Astrocyte (in vitro differentiated cells and primary cell): ENCODE data around the gene ZNF101. TPM values are rescaled to one million over a fixed set of nuclear protein-coding genes. Genes with fewer than 3 reads are reported as not detected.

Source experiments
- DNase-seq: peaks from one replicate; pipeline ENCODE4 v3.0.0-alpha.2; 2010; ENCODE audit warnings: low read depth
- FAIRE-seq: peaks from 2 replicates; lab custom pipeline; 2011; peaks lifted over from hg19 to GRCh38; lab: Jason Lieb, UNC
- H2AFZ ChIP-seq: 2 replicates; pipeline ENCODE4 v1.6.0; 2012; ENCODE audit warnings: low read depth, low read length, inconsistent platforms
- H3K27ac ChIP-seq: 2 replicates; pipeline ENCODE4 v1.5.1; 2011; ENCODE audit warnings: low read depth, low read length, inconsistent platforms
- H3K27me3 ChIP-seq: 2 replicates; pipeline ENCODE4 v1.6.0; 2011; ENCODE audit warnings: low read length, inconsistent platforms; ENCODE audit not compliant: insufficient read depth
- H3K36me3 ChIP-seq: 2 replicates; pipeline ENCODE4 v1.5.1; 2011; ENCODE audit warnings: low read length, inconsistent platforms; ENCODE audit not compliant: insufficient read depth
- H3K4me1 ChIP-seq: 2 replicates; pipeline ENCODE4 v1.5.1; 2011; ENCODE audit warnings: low read length, inconsistent platforms; ENCODE audit not compliant: insufficient read depth
- H3K4me2 ChIP-seq: 2 replicates; pipeline ENCODE4 v1.6.0; 2012; ENCODE audit warnings: low read length, inconsistent platforms
- H3K4me3 ChIP-seq: 2 replicates; pipeline ENCODE4 v1.5.1; 2011; ENCODE audit warnings: low read depth, mild to moderate bottlenecking, low read length, inconsistent platforms; ENCODE audit not compliant: insufficient read depth
- H3K79me2 ChIP-seq: 2 replicates; pipeline ENCODE4 v1.6.0; 2012; ENCODE audit warnings: mild to moderate bottlenecking, low read length, inconsistent platforms; ENCODE audit not compliant: insufficient read depth
- H3K9ac ChIP-seq: 2 replicates; pipeline ENCODE4 v1.6.0; 2012; ENCODE audit warnings: mild to moderate bottlenecking, low read length, inconsistent platforms
- H3K9me3 ChIP-seq: 2 replicates; pipeline ENCODE4 v1.5.1; 2012; ENCODE audit warnings: low read depth, mild to moderate bottlenecking, low read length, inconsistent platforms; ENCODE audit not compliant: insufficient read depth
- H4K20me1 ChIP-seq: 2 replicates; pipeline ENCODE4 v1.6.0; 2012; ENCODE audit warnings: low read length, inconsistent platforms; ENCODE audit not compliant: insufficient read depth
- H3K27ac Mint-ChIP-seq: one replicate; pipeline ENCODE4 v1.8.0; 2021; ENCODE audit warnings: mild to moderate bottlenecking, mixed read lengths; ENCODE audit not compliant: unreplicated experiment
- H3K27me3 Mint-ChIP-seq: one replicate; pipeline ENCODE4 v1.8.0; 2021; ENCODE audit warnings: low read depth, mixed read lengths; ENCODE audit not compliant: unreplicated experiment
- H3K36me3 Mint-ChIP-seq: one replicate; pipeline ENCODE4 v1.8.0; 2021; ENCODE audit warnings: low read depth, mixed read lengths; ENCODE audit not compliant: unreplicated experiment
- H3K4me1 Mint-ChIP-seq: one replicate; pipeline ENCODE4 v1.8.0; 2021; ENCODE audit warnings: low read depth, mixed read lengths; ENCODE audit not compliant: unreplicated experiment
- H3K4me3 Mint-ChIP-seq: one replicate; pipeline ENCODE4 v1.8.0; 2021; ENCODE audit warnings: mild to moderate bottlenecking, moderate library complexity, mixed read lengths; ENCODE audit not compliant: unreplicated experiment
- H3K9me3 Mint-ChIP-seq: one replicate; pipeline ENCODE4 v1.8.0; 2021; ENCODE audit warnings: mild to moderate bottlenecking, mixed read lengths; ENCODE audit not compliant: unreplicated experiment
- CTCF ChIP-seq: IDR thresholded peaks from 2 replicates; pipeline ENCODE4 v1.5.1; 2011; ENCODE audit warnings: low read depth, mild to moderate bottlenecking, inconsistent platforms, low read length, moderate library complexity; ENCODE audit not compliant: insufficient read depth
- EZH2 ChIP-seq: IDR thresholded peaks from 2 replicates; pipeline ENCODE4 v1.6.1; 2012; ENCODE audit warnings: mild to moderate bottlenecking, low read length, inconsistent platforms; ENCODE audit not compliant: insufficient read depth
- total RNA-seq: library from RNA; stranded (reverse); gene quantifications from 2 replicates; pipeline ENCODE4 v1.2.1, GENCODE V29; 2021

ZNF101 gene
- total RNA-seq, 1 donor from 2014 or later: 8.9 TPM

- Mint-ChIP-seq H3K9me3 (peaks cover 25% of the 10 kb centered on the region), H3K27ac (no peak overlapping the region), H3K36me3 (peaks cover 38% of the 10 kb centered on the region), H3K27me3 (no peaks in the 10 kb centered on the region), H3K4me1 (peaks cover 3% of the 10 kb centered on the region), H3K4me3 (no peak overlapping the region)
- Histone ChIP-seq H3K79me2 (peaks cover 18% of the 10 kb centered on the region), H3K9me3 (peaks cover 11% of the 10 kb centered on the region), H4K20me1 (no peaks in the 10 kb centered on the region), H2AFZ (no peak overlapping the region), H3K9ac (no peak overlapping the region), H3K27me3 (no peaks in the 10 kb centered on the region), H3K4me3 (no peak overlapping the region), H3K4me2 (no peak overlapping the region), H3K27ac (no peak overlapping the region), H3K36me3 (no peaks in the 10 kb centered on the region), H3K4me1 (peaks cover 13% of the 10 kb centered on the region)
- DNase-seq (no peak), FAIRE-seq (no peak)
- no peak for TF ChIP-seq CTCF
- TF ChIP-seq EZH2: no peak
These were observed 4.2 kb downstream of the ZNF101 start for GRCh38 chr19:19672816-19673215.

- Mint-ChIP-seq H3K9me3 (peaks cover 36% of the 10 kb centered on the region), H3K27ac (no peak overlapping the region), H3K36me3 (peaks cover 51% of the 10 kb centered on the region), H3K27me3 (no peaks in the 10 kb centered on the region), H3K4me1 (no peaks in the 10 kb centered on the region), H3K4me3 (no peak overlapping the region)
- H4K20me1 ChIP-seq: no peaks in the 10 kb centered on the region
- H3K36me3 ChIP-seq: peaks cover 7% of the 10 kb centered on the region
- no peak overlapping the region for H3K4me2 ChIP-seq
- H3K4me3 ChIP-seq: no peak overlapping the region
- H2AFZ ChIP-seq: no peak overlapping the region
- H3K9ac ChIP-seq: no peak overlapping the region
- FAIRE-seq: no peak
- H3K9me3 ChIP-seq: peaks cover 20% of the 10 kb centered on the region
- no peak for DNase-seq
- no peaks in the 10 kb centered on the region for H3K27me3 ChIP-seq
- H3K79me2 ChIP-seq: peaks cover 14% of the 10 kb centered on the region
- no peak for TF ChIP-seq CTCF
- TF ChIP-seq EZH2: no peak
- H3K4me1 ChIP-seq: peaks cover 8% of the 10 kb centered on the region
- H3K27ac ChIP-seq: no peak overlapping the region
These were observed 5.7 kb downstream of the ZNF101 start for GRCh38 chr19:19674315-19674714.

- Mint-ChIP-seq H3K9me3 (peaks cover 64% of the 10 kb centered on the region), H3K4me1 (no peaks in the 10 kb centered on the region), H3K27ac (no peak overlapping the region), H3K4me3 (peak overlapping the region; percentile 50), H3K27me3 (no peaks in the 10 kb centered on the region), H3K36me3 (peaks cover 71% of the 10 kb centered on the region)
- FAIRE-seq: no peak
- Histone ChIP-seq H3K27ac (no peak overlapping the region), H3K4me3 (no peak overlapping the region), H3K27me3 (no peaks in the 10 kb centered on the region), H3K79me2 (no peaks in the 10 kb centered on the region), H3K4me2 (no peak overlapping the region), H3K9me3 (peaks cover 39% of the 10 kb centered on the region), H4K20me1 (no peaks in the 10 kb centered on the region), H2AFZ (no peak overlapping the region), H3K9ac (no peak overlapping the region), H3K4me1 (no peaks in the 10 kb centered on the region), H3K36me3 (peaks cover 18% of the 10 kb centered on the region)
- no peak for DNase-seq
- TF ChIP-seq CTCF (no peak), EZH2 (no peak)
These were observed 8.9 kb downstream of the ZNF101 start for GRCh38 chr19:19677579-19677978.
